ENCODE measurements around the gene SAMD10.

The SAMD10 gene

DNA sequence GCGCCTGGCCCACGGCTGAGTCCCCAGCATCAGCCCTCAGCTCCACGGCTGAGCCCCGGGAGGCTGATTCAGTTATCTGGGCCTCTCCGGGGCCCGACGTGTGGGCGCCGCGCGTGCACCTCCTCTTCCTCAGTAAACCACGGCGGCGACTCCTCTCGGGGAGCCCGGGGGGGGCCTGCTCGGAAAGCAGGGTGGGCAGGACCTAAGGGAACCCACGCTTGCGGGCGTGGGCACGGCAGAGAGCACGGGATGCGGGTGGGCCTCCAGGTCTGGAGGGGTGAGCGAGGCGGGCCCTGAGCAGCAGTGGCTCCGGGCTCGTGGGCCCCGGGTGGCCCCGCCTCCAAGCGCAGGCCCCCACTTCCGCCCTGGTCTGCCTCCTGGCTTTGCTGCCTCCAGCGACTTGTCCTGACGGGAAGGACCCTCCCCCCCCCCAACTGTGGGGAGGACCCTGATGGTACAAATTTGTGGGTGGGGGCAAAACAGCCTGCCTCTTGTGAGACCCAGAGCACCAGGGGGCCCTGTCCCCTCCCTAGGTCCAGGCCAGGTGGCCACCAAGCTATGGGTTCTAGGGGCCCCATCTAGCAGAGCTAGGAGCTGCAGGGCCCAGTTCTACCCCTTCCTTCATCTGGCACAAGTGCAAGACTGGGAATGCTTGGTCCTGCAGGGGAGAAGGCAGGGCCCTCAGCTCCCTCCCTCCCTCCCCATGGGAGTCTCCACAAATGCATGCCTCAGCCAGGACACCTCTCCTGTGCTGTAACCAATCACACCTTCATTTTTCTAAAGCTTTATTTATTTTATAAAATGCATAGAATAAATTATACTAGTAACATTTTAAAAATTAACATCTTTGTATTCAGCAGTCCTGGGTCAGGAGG, 40.1 kb downstream of the SAMD10 start:
- TF ChIP-seq, protein P1, sequence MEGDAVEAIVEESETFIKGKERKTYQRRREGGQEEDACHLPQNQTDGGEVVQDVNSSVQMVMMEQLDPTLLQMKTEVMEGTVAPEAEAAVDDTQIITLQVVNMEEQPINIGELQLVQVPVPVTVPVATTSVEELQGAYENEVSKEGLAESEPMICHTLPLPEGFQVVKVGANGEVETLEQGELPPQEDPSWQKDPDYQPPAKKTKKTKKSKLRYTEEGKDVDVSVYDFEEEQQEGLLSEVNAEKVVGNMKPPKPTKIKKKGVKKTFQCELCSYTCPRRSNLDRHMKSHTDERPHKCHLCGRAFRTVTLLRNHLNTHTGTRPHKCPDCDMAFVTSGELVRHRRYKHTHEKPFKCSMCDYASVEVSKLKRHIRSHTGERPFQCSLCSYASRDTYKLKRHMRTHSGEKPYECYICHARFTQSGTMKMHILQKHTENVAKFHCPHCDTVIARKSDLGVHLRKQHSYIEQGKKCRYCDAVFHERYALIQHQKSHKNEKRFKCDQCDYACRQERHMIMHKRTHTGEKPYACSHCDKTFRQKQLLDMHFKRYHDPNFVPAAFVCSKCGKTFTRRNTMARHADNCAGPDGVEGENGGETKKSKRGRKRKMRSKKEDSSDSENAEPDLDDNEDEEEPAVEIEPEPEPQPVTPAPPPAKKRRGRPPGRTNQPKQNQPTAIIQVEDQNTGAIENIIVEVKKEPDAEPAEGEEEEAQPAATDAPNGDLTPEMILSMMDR (IDR thresholded peaks at IDR 0.05; ENCODE audit: low read depth, low read length, missing control alignments) = no peak
- no peak overlapping the region for H3K4me3 ChIP-seq (ENCODE audit: low read depth, low read length)
- in situ Hi-C loops (cut with HindIII; ENCODE audit: low sequenced_read_pairs) = no loop called here
- DNase-seq (ENCODE audit: low read depth) = no peak

- no peak overlapping the region for H3K4me3 ChIP-seq (ENCODE audit: low read depth, low read length)
- TF ChIP-seq, protein P1 (IDR thresholded peaks at IDR 0.05; ENCODE audit: low read depth, low read length, missing control alignments) = no peak
- no peak for DNase-seq (ENCODE audit: low read depth)
- in situ Hi-C loops (cut with HindIII; ENCODE audit: low sequenced_read_pairs) = no loop called here
Measured at GRCh38 chr20:63937596-63937995, 41.8 kb downstream of the SAMD10 start.

GRCh38 chr20:63935447-63935846, 44.0 kb downstream of the SAMD10 start:
- TF ChIP-seq, protein P1 (IDR thresholded peaks at IDR 0.05; ENCODE audit: low read depth, low read length, missing control alignments) = no peak
- in situ Hi-C loops (cut with HindIII; ENCODE audit: low sequenced_read_pairs) = no loop called here
- H3K4me3 ChIP-seq (ENCODE audit: low read depth, low read length) = no peak overlapping the region

GRCh38 chr20:63934271-63935068, 45.0 kb downstream of the SAMD10 start:
- TF ChIP-seq, protein P1 (IDR thresholded peaks at IDR 0.05; ENCODE audit: low read depth, low read length, missing control alignments) = peak; percentile 53
- no peak for DNase-seq (ENCODE audit: low read depth)
- no peak overlapping the region for H3K4me3 ChIP-seq (ENCODE audit: low read depth, low read length)
- in situ Hi-C loops (cut with HindIII; ENCODE audit: low sequenced_read_pairs) = no loop called here

More at GRCh38 chr20:63935447-63935846, 44.0 kb downstream of the SAMD10 start:
- no peak for DNase-seq (ENCODE audit: low read depth)

DNA sequence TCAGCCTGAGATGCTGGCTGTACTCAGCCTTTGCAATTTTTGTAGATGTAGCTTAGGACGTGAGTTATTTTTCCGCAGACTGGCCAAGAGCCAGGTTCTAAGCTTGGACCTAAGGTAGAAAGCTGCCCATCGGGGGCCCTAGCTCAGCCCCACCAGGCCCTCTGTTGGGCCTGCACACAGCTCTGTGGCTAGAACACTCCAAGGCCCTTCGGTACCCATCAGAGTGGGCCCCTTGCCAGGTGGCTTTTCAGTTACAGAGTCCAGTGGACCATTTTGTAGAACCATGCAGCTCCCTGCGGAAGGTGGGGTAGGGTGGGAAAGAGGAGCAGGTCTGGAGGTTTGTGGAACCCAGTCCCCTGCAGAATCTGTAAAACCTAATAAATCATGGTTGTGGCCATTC, 45.8 kb downstream of the SAMD10 start:
- in situ Hi-C loops (cut with HindIII; ENCODE audit: low sequenced_read_pairs) = no loop called here
- TF ChIP-seq, protein P1 (IDR thresholded peaks at IDR 0.05; ENCODE audit: low read depth, low read length, missing control alignments) = no peak
- H3K4me3 ChIP-seq (ENCODE audit: low read depth, low read length) = no peak overlapping the region
- no peak for DNase-seq (ENCODE audit: low read depth)

DNA sequence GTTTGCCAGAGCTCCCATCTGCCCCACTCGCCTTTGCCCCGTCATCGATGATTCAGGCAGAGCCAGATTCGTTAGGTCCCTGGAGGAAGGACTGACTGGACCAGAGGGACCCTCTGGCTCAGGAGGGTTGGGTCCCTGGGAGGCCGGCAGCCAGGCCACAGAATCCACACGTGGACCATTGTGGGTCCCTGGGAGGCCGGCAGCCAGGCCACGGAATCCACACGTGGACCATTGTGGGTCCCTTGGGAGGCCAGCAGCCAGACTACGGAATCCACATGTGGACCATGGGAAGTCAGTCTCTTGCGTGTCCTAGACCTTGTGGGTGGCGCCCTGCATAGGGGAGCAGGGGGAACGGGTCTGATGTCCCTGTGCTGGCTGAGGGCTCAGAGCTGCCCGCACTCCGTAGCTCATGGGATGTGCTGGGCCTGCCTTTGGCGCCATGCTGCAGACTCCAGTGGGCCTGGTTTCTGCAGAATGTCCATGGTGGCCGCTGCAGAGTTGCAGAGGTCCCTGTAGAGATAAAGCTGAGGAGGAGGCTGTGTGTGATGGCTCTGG, 46.8 kb downstream of the SAMD10 start:
- TF ChIP-seq, protein P1 (IDR thresholded peaks at IDR 0.05; ENCODE audit: low read depth, low read length, missing control alignments) = no peak
- in situ Hi-C loops (cut with HindIII; ENCODE audit: low sequenced_read_pairs) = no loop called here
- DNase-seq (ENCODE audit: low read depth) = no peak
- no peak overlapping the region for H3K4me3 ChIP-seq (ENCODE audit: low read depth, low read length)

Data from astrocyte of the cerebellum (primary cell).